ENCODE results near the gene ENAH. TPM values are rescaled to one million over a fixed set of nuclear protein-coding genes. Genes with fewer than 3 reads are reported as not detected.

The ENAH gene
- total and polyA plus RNA-seq, 2 experiments from 2014 or later: 109 to 184 TPM

GRCh38 chr1:225607355-225607754 lies 45.6 kb downstream of the ENAH start (continued):
- TF ChIP-seq, protein P1, sequence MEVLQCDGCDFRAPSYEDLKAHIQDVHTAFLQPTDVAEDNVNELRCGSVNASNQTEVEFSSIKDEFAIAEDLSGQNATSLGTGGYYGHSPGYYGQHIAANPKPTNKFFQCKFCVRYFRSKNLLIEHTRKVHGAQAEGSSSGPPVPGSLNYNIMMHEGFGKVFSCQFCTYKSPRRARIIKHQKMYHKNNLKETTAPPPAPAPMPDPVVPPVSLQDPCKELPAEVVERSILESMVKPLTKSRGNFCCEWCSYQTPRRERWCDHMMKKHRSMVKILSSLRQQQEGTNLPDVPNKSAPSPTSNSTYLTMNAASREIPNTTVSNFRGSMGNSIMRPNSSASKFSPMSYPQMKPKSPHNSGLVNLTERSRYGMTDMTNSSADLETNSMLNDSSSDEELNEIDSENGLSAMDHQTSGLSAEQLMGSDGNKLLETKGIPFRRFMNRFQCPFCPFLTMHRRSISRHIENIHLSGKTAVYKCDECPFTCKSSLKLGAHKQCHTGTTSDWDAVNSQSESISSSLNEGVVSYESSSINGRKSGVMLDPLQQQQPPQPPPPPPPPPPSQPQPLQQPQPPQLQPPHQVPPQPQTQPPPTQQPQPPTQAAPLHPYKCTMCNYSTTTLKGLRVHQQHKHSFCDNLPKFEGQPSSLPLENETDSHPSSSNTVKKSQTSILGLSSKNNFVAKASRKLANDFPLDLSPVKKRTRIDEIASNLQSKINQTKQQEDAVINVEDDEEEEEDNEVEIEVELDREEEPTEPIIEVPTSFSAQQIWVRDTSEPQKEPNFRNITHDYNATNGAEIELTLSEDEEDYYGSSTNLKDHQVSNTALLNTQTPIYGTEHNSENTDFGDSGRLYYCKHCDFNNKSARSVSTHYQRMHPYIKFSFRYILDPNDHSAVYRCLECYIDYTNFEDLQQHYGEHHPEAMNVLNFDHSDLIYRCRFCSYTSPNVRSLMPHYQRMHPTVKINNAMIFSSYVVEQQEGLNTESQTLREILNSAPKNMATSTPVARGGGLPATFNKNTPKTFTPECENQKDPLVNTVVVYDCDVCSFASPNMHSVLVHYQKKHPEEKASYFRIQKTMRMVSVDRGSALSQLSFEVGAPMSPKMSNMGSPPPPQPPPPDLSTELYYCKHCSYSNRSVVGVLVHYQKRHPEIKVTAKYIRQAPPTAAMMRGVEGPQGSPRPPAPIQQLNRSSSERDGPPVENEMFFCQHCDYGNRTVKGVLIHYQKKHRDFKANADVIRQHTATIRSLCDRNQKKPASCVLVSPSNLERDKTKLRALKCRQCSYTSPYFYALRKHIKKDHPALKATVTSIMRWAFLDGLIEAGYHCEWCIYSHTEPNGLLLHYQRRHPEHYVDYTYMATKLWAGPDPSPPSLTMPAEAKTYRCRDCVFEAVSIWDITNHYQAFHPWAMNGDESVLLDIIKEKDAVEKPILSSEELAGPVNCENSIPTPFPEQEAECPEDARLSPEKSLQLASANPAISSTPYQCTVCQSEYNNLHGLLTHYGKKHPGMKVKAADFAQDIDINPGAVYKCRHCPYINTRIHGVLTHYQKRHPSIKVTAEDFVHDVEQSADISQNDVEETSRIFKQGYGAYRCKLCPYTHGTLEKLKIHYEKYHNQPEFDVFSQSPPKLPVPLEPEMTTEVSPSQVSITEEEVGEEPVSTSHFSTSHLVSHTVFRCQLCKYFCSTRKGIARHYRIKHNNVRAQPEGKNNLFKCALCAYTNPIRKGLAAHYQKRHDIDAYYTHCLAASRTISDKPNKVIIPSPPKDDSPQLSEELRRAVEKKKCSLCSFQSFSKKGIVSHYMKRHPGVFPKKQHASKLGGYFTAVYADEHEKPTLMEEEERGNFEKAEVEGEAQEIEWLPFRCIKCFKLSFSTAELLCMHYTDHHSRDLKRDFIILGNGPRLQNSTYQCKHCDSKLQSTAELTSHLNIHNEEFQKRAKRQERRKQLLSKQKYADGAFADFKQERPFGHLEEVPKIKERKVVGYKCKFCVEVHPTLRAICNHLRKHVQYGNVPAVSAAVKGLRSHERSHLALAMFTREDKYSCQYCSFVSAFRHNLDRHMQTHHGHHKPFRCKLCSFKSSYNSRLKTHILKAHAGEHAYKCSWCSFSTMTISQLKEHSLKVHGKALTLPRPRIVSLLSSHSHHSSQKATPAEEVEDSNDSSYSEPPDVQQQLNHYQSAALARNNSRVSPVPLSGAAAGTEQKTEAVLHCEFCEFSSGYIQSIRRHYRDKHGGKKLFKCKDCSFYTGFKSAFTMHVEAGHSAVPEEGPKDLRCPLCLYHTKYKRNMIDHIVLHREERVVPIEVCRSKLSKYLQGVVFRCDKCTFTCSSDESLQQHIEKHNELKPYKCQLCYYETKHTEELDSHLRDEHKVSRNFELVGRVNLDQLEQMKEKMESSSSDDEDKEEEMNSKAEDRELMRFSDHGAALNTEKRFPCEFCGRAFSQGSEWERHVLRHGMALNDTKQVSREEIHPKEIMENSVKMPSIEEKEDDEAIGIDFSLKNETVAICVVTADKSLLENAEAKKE (CRISPR knock-in tag; IDR thresholded peaks at IDR 0.05): no peak
- TF ChIP-seq POLR2AphosphoS5 (IDR thresholded peaks at IDR 0.05; ENCODE audit: low read depth): no peak
- TF ChIP-seq, protein P2, sequence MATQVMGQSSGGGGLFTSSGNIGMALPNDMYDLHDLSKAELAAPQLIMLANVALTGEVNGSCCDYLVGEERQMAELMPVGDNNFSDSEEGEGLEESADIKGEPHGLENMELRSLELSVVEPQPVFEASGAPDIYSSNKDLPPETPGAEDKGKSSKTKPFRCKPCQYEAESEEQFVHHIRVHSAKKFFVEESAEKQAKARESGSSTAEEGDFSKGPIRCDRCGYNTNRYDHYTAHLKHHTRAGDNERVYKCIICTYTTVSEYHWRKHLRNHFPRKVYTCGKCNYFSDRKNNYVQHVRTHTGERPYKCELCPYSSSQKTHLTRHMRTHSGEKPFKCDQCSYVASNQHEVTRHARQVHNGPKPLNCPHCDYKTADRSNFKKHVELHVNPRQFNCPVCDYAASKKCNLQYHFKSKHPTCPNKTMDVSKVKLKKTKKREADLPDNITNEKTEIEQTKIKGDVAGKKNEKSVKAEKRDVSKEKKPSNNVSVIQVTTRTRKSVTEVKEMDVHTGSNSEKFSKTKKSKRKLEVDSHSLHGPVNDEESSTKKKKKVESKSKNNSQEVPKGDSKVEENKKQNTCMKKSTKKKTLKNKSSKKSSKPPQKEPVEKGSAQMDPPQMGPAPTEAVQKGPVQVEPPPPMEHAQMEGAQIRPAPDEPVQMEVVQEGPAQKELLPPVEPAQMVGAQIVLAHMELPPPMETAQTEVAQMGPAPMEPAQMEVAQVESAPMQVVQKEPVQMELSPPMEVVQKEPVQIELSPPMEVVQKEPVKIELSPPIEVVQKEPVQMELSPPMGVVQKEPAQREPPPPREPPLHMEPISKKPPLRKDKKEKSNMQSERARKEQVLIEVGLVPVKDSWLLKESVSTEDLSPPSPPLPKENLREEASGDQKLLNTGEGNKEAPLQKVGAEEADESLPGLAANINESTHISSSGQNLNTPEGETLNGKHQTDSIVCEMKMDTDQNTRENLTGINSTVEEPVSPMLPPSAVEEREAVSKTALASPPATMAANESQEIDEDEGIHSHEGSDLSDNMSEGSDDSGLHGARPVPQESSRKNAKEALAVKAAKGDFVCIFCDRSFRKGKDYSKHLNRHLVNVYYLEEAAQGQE (IDR thresholded peaks at IDR 0.05; ENCODE audit: unreplicated experiment): no peak
- no peak for TF ChIP-seq JUNB (IDR thresholded peaks at IDR 0.05; ENCODE audit: unreplicated experiment)
- TF ChIP-seq ZNF331 (CRISPR knock-in tag; IDR thresholded peaks at IDR 0.05; ENCODE audit: low read depth): no peak
- no peak for TF ChIP-seq EZH2 (IDR thresholded peaks at IDR 0.05; ENCODE audit: low read depth, unreplicated experiment)
